ENCODE measurements around the gene TEX11.

- no peak for TF ChIP-seq EP300 (IDR thresholded peaks at IDR 0.05)
- TF ChIP-seq POLR2AphosphoS5 (IDR thresholded peaks at IDR 0.05): no peak
Measured at GRCh38 chrX:70825366-70825765, 83.1 kb downstream of the TEX11 start.

Measured in stomach (tissue), 4 donors.